GM12878 (cell line): ENCODE measurements around the gene AIG1. TPM values are rescaled to one million over a fixed set of nuclear protein-coding genes. Genes with fewer than 3 reads are reported as not detected.

Source experiments
- ATAC-seq: fragments of 200-7000 bp; cut with Tn5 transposase; 3 replicates; pipeline ENCODE4 v1.9.1; 2020; ENCODE audit warnings: mild to moderate bottlenecking, moderate library complexity
- BruUV-seq: library from RNA; stranded (reverse); fragments of 400-500 nt; replicated peaks from 2 replicates; lab custom pipeline; 2021; lab: Mats Ljungman, UMichigan
- CTCF ChIA-PET: fragments of 300-600 bp; sonication (Branson Sonifier 250); formaldehyde crosslinking; extraction: SDS; loops from one replicate; lab custom pipeline; 2021; ENCODE audit warnings: inconsistent platforms; lab: Yijun Ruan, JAX
- POLR2A ChIA-PET: fragments of 350-600 bp; formaldehyde crosslinking; extraction: SDS; loops from one replicate; lab custom pipeline; 2021; ENCODE audit warnings: inconsistent platforms; lab: Charles Lee
- RAD21 ChIA-PET: fragments of 300-600 bp; sonication (Branson Sonifier 250); formaldehyde crosslinking; loops from one replicate; lab custom pipeline; 2023; ENCODE audit warnings: antibody characterized with exemption; ENCODE audit not compliant: unreplicated experiment; lab: Charles Lee
- SMC1A ChIA-PET: fragments of 300-600 bp; sonication (Branson Sonifier 250); formaldehyde crosslinking; loops from one replicate; lab custom pipeline; 2023; ENCODE audit not compliant: unreplicated experiment, uncharacterized antibody; lab: Charles Lee
- DNase-seq: peaks from one replicate; pipeline ENCODE4 v3.0.0-alpha.2; 2011; ENCODE audit warnings: low read depth, low spot score
- FAIRE-seq: peaks from 3 replicates; lab custom pipeline; 2011; peaks lifted over from hg19 to GRCh38; lab: Jason Lieb, UNC
- H2AFZ ChIP-seq: 2 replicates; pipeline ENCODE4 v1.6.0; 2011; ENCODE audit warnings: low read depth, low read length, control low read depth; ENCODE audit not compliant: control insufficient read depth
- H3K27ac ChIP-seq: 2 replicates; pipeline ENCODE4 v1.5.1; 2011; ENCODE audit warnings: control low read depth; ENCODE audit not compliant: control insufficient read depth, insufficient read depth
- H3K27me3 ChIP-seq, 2 experiments: replicated peaks in 1 of 2; 2 replicates each; pipeline versions ENCODE4 v1.6.0 to v1.6.1; 2011; ENCODE audit warnings: low read length in 1 of 2; ENCODE audit not compliant: control insufficient read depth in 2 of 2, insufficient read depth in 2 of 2
- H3K36me3 ChIP-seq, 2 experiments: 2 replicates each; pipeline ENCODE4 v1.5.1; 2011; ENCODE audit warnings: low read length in 1 of 2; ENCODE audit not compliant: control insufficient read depth in 2 of 2, insufficient read depth in 2 of 2
- H3K4me1 ChIP-seq: 2 replicates; pipeline ENCODE4 v1.6.1; 2011; ENCODE audit warnings: mild to moderate bottlenecking, low read length, moderate library complexity, mixed read lengths; ENCODE audit not compliant: control insufficient read depth, insufficient read depth
- H3K4me2 ChIP-seq: 2 replicates; pipeline ENCODE4 v1.6.0; 2011; ENCODE audit warnings: control low read depth; ENCODE audit not compliant: control insufficient read depth, insufficient read depth
- H3K4me3 ChIP-seq: fragments of 200-600 bp; sonication (generic); 2 replicates; pipeline ENCODE4 v1.5.1; 2016
- H3K79me2 ChIP-seq: 2 replicates; pipeline ENCODE4 v1.6.0; 2011; ENCODE audit warnings: low read length; ENCODE audit not compliant: control insufficient read depth, insufficient read depth
- H3K9ac ChIP-seq: 2 replicates; pipeline ENCODE4 v1.8.0; 2011; ENCODE audit warnings: low read length, control low read depth, mixed read lengths; ENCODE audit not compliant: control insufficient read depth, insufficient read depth
- H3K9me3 ChIP-seq: replicated peaks from 3 replicates; pipeline ENCODE4 v1.5.1; 2011; ENCODE audit warnings: mild to moderate bottlenecking, low read length; ENCODE audit not compliant: control insufficient read depth, insufficient read depth
- H4K20me1 ChIP-seq: 2 replicates; pipeline ENCODE4 v1.6.0; 2011; ENCODE audit not compliant: control insufficient read depth, insufficient read depth
- CBX5 ChIP-seq: sonication (generic); IDR thresholded peaks from 2 replicates; pipeline ENCODE4 v1.6.1; 2016; ENCODE audit warnings: low read depth, moderate library complexity, mild to moderate bottlenecking, inconsistent platforms
- SPI1 ChIP-seq: IDR thresholded peaks from 2 replicates; pipeline ENCODE4 v1.6.1; 2011; ENCODE audit warnings: low read depth, mild to moderate bottlenecking, low read length, moderate library complexity, borderline replicate concordance; ENCODE audit not compliant: insufficient read depth
- in situ Hi-C: fragments of 300-500 bp; cut with MboI; formaldehyde crosslinking; loops from 9 replicates; pipeline ENCODE4 v1.14.3; 2018; ENCODE audit warnings: mixed read lengths
- intact Hi-C: fragments of 100-400 bp; cut with micrococcal nuclease; formaldehyde crosslinking; loops from one replicate; pipeline ENCODE4 v1.14.2; 2022; ENCODE audit not compliant: unreplicated experiment
- polyA plus RNA-seq, 11 experiments: library from polyadenylated mRNA; depleted of rRNA in 4 of 11; unstranded in 6 of 11; stranded (reverse) in 5 of 11; fragments of >200 nt; fragmentation: Nextera tagmentation in 4 of 11; fragmentation: Illumina TruSeq in 1 of 11; extraction: Ambion mirVana in 4 of 11; extraction: Trizol in 1 of 11; gene quantifications; 1 replicate in 1 of 11; 2 replicates in 10 of 11; pipeline versions ENCODE4 v1.2.1 to v1.2.3, GENCODE V29; 2011 to 2016; ENCODE audit warnings: inconsistent platforms in 2 of 11, missing spikeins in 2 of 11, low read depth in 1 of 11
- total RNA-seq, 4 experiments: library from RNA; depleted of rRNA in 3 of 4; stranded (reverse); fragments of >200 nt in 3 of 4; fragmentation: Illumina TruSeq in 1 of 4; extraction: Trizol in 1 of 4; gene quantifications; 2 replicates each; pipeline versions ENCODE4 v1.2.1 to v1.2.3, GENCODE V29; 2013 to 2021
- TF ChIP-seq, protein P1 (sequence below): IDR thresholded peaks from 2 replicates; pipeline ENCODE4 v1.6.1; 2012; ENCODE audit warnings: mild to moderate bottlenecking, low read depth, low read length
- TF ChIP-seq, protein P2 (sequence below): IDR thresholded peaks from 2 replicates; pipeline ENCODE4 v1.6.1; 2011; ENCODE audit warnings: borderline replicate concordance, low read depth, mild to moderate bottlenecking, moderate library complexity, mixed read lengths, low read length; ENCODE audit not compliant: insufficient read depth; ENCODE audit errors: extremely low read length

AIG1 gene
- total and polyA plus RNA-seq, 10 of the 15 experiments (the other 5 are each of a cell fraction or from before 2014, with no cell fraction given) = 27.0 to 74.5 (median 36.4) TPM

DNA sequence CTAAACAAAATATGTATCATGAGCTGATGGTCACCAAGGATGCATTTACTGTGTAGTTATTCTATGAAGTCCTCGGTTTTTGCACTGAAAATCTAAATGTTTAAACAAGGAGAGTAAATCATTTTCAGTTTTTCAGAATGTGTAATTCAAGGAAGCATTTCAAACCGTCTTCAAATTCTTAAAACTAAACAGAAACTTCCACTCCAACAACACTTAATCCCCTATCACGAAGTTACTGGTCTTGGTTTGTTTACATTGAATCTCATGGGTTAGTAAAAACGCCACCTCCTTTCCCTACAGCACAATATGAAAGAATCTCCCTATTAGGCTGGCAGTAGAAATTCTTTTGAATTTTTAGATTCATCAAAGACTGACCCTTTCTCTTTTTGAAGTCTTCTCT lies 192.9 kb downstream of the AIG1 start (continued):
- TF ChIP-seq, protein P1, sequence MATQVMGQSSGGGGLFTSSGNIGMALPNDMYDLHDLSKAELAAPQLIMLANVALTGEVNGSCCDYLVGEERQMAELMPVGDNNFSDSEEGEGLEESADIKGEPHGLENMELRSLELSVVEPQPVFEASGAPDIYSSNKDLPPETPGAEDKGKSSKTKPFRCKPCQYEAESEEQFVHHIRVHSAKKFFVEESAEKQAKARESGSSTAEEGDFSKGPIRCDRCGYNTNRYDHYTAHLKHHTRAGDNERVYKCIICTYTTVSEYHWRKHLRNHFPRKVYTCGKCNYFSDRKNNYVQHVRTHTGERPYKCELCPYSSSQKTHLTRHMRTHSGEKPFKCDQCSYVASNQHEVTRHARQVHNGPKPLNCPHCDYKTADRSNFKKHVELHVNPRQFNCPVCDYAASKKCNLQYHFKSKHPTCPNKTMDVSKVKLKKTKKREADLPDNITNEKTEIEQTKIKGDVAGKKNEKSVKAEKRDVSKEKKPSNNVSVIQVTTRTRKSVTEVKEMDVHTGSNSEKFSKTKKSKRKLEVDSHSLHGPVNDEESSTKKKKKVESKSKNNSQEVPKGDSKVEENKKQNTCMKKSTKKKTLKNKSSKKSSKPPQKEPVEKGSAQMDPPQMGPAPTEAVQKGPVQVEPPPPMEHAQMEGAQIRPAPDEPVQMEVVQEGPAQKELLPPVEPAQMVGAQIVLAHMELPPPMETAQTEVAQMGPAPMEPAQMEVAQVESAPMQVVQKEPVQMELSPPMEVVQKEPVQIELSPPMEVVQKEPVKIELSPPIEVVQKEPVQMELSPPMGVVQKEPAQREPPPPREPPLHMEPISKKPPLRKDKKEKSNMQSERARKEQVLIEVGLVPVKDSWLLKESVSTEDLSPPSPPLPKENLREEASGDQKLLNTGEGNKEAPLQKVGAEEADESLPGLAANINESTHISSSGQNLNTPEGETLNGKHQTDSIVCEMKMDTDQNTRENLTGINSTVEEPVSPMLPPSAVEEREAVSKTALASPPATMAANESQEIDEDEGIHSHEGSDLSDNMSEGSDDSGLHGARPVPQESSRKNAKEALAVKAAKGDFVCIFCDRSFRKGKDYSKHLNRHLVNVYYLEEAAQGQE = no peak

DNA sequence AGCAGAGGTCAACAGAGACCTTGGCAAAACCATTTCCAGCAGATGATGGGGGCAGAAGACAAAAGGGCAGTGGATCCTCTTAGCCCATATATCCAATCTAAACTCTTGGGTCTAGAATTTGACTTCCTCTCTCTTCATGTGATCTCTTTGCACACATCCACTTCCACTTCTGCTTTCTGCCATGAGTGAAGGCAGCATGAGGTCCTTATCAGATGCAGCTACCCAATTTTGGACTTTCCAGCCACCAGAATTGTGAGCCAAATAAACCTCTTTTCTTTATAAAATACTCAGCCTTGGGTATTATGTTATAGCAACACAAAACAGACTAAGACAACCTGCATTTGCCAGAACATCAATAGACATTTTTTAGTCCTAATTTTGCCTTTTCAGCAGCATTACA lies 198.3 kb downstream of the AIG1 start:
- TF ChIP-seq SPI1 (peak; percentile 78), CBX5 (peak; percentile 57; the same call in 1 of the 2 replicates)
- TF ChIP-seq, protein P2, sequence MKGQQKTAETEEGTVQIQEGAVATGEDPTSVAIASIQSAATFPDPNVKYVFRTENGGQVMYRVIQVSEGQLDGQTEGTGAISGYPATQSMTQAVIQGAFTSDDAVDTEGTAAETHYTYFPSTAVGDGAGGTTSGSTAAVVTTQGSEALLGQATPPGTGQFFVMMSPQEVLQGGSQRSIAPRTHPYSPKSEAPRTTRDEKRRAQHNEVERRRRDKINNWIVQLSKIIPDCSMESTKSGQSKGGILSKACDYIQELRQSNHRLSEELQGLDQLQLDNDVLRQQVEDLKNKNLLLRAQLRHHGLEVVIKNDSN = no peak
- ATAC-seq = peak; percentile 43; the same call in 2 of the 3 replicates
- Histone ChIP-seq H2AFZ (no peak overlapping the region), H3K9ac (no peak overlapping the region), H3K9me3 (peaks cover 8% of the 10 kb centered on the region), H3K36me3 (no peaks in the 10 kb centered on the region), H4K20me1 (no peaks in the 10 kb centered on the region), H3K4me2 (no peak overlapping the region), H3K27ac (no peak overlapping the region), H3K79me2 (no peaks in the 10 kb centered on the region), H3K4me3 (no peak overlapping the region), H3K4me1 (no peaks in the 10 kb centered on the region), H3K27me3 (no peaks in the 10 kb centered on the region)
- no TSS peak for BruUV-seq
- ChIA-PET POLR2A (no interaction called here), SMC1A (interaction anchor here (1.4 kb wide), 1 partner anchor 10 kb away, joined by 3 read pairs; no protein-coding TSS in a partner anchor), RAD21 (no interaction called here), CTCF (no interaction called here)
- FAIRE-seq = no peak
- no peak for DNase-seq
- intact Hi-C loops = no loop called here
- in situ Hi-C loops = no loop called here
